Measurements from ENCODE around the gene P2RX2. TPM values are rescaled to one million over a fixed set of nuclear protein-coding genes. Genes with fewer than 3 reads are reported as not detected.

The P2RX2 gene
- total and polyA plus RNA-seq, 8 donors: 0.19 to 0.78 TPM; not detected in 6

DNA sequence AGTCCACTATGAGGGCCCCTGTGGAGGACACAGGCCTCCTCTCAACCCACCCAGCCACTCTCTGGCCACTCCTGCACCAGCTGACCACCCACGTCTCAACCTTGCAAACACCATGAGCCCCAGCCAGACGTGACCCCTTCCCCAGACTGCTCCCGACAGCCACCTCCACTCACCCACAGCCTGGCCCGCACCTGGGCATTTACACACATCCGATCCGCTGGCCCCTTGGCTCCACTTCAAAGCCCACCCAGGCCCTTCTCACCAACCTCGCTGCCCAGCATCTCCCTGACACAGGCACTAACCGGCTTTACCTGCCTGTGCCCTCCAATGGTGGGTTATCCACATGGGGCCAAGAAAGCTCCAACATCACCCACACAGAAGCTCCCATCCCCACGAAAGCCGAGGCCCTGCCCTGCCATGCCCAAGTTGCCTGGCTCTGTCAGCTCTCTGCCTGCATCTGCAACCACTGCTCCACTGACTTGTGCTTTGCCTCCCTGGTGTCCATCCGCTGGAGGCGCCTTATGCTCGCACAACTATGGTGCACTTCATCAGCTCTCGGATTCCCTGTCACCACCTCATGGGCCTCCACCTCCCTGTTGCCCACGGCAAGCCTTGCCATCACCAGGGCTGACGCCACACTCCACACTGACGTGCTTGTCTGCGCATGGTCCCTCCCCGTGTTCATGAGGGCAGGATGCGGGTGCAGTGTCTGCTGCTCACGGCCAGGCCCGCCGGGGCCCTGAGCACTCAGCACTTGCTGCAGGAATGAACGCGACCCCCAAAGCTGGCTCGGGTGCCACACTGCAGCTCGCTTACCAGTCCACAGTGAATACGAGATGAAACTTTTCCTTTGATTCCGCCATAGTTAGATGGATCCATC lies 16.7 kb downstream of the P2RX2 start:
- H3K4me3 ChIP-seq: no peak overlapping the region
- no peak overlapping the region for H3K27ac ChIP-seq
- TF ChIP-seq POLR2A (IDR thresholded peaks at IDR 0.05) (no peak), EP300 (IDR thresholded peaks at IDR 0.05) (no peak), POLR2AphosphoS5 (IDR thresholded peaks at IDR 0.05) (no peak)
- TF ChIP-seq, protein P1, sequence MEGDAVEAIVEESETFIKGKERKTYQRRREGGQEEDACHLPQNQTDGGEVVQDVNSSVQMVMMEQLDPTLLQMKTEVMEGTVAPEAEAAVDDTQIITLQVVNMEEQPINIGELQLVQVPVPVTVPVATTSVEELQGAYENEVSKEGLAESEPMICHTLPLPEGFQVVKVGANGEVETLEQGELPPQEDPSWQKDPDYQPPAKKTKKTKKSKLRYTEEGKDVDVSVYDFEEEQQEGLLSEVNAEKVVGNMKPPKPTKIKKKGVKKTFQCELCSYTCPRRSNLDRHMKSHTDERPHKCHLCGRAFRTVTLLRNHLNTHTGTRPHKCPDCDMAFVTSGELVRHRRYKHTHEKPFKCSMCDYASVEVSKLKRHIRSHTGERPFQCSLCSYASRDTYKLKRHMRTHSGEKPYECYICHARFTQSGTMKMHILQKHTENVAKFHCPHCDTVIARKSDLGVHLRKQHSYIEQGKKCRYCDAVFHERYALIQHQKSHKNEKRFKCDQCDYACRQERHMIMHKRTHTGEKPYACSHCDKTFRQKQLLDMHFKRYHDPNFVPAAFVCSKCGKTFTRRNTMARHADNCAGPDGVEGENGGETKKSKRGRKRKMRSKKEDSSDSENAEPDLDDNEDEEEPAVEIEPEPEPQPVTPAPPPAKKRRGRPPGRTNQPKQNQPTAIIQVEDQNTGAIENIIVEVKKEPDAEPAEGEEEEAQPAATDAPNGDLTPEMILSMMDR (IDR thresholded peaks at IDR 0.05): no peak
- no peaks in the 10 kb centered on the region for H3K9me3 ChIP-seq
- no peaks in the 10 kb centered on the region for H3K4me1 ChIP-seq
- intact Hi-C loops (cut with DNase I; ENCODE audit: low total_unique reads): no loop called here
- H3K27me3 ChIP-seq: no peaks in the 10 kb centered on the region
- peaks cover 60 to 100% (median 98%) of the 10 kb centered on the region in 4 donors for H3K36me3 ChIP-seq
- 90 to 97% (median 94%) methylated on average over 28 to 29 of the region's 29 CpGs for WGBS, 5 donors
- DNase-seq: no peak

DNA sequence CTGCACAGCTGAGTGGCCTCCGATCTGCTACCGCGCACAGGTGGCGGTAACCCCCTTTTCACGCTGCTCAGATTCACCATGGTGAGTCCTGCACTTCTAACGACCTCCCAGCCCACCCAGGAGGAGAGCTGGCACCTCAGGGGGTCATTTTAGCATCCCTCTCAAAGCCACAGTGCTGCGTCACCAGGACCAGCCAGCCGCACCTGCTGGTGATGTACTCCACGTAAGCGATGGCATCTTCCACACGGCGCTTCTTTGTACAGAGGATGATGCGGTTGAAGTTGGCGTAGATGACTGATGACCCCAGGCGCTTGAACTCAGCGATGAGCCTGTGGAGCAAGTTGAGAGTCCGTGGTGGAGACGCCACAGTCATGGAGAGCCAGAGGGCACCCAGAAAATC lies 19.2 kb downstream of the P2RX2 start:
- no peaks in the 10 kb centered on the region for H3K4me1 ChIP-seq

DNA sequence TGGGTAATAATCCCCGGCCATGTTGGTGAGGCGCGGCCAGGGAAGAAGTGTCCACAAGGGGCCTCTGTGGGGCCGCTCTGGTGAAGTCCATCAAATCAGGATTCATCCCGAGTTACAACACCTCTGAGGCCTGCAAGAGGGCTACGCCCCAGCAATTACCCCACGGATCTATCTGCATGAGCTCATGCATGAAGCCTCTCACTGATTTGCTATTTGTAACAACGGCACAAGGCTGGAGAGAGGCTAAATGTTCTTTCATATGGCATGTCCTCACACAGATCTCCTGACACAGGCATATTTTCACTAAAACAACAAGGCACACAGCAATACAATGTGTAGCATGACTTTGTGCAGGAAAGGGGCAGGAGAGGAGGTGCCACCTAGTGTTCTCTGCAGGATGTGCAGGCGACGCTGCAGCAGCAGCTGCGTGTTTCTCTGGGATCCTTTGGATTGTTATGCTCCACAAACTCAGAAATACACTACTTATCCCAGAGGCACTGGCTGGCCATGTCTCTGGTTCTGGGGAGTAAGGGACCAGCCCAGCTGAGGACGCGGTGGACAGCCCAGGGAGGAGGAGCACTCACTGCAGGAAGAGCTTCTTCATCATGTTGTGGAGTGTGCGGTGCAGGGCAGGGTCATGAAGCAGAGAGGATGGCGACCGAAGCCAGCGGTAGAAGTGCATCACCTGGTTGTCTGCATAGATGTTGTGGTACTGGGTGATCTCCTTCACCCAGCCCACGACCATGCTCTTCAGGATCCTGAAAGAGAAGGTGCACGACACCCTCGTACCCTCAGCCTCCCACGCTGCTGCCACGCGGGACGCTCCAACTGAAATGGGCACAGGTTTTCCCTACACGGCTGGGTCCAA lies 20.2 kb downstream of the P2RX2 start:
- TF ChIP-seq, protein P1 (IDR thresholded peaks at IDR 0.05): peak in 4 of 7 experiments; percentile 39 to 58 (median 48)
- TF ChIP-seq POLR2AphosphoS5 (IDR thresholded peaks at IDR 0.05): no peak
- TF ChIP-seq POLR2A (IDR thresholded peaks at IDR 0.05): no peak
- intact Hi-C loops (cut with DNase I; ENCODE audit: low total_unique reads): no loop called here
- no peak overlapping the region for H3K27ac ChIP-seq
- no peaks in the 10 kb centered on the region for H3K27me3 ChIP-seq
- H3K36me3 ChIP-seq: peaks cover 63 to 100% (median 97%) of the 10 kb centered on the region in 4 donors
- H3K4me3 ChIP-seq: no peak overlapping the region
- peak in 1 of 2 donors; percentile 72 for DNase-seq
- 74 to 80% (median 79%) methylated on average over 22 to 25 of the region's 25 CpGs for WGBS, 5 donors
- no peaks in the 10 kb centered on the region for H3K4me1 ChIP-seq
- no peaks in the 10 kb centered on the region for H3K9me3 ChIP-seq

More for the DNA sequence above, 19.2 kb downstream of the P2RX2 start:
- TF ChIP-seq EP300 (IDR thresholded peaks at IDR 0.05): no peak
- TF ChIP-seq POLR2A (IDR thresholded peaks at IDR 0.05): no peak
- TF ChIP-seq, protein P1 (IDR thresholded peaks at IDR 0.05): no peak
- no peak for TF ChIP-seq POLR2AphosphoS5 (IDR thresholded peaks at IDR 0.05)
- no peak overlapping the region for H3K27ac ChIP-seq
- H3K9me3 ChIP-seq: no peaks in the 10 kb centered on the region
- WGBS, 5 donors: 85 to 94% (median 92%) methylated on average over 18 of the region's 18 CpGs
- intact Hi-C loops (cut with DNase I; ENCODE audit: low total_unique reads): no loop called here
- H3K27me3 ChIP-seq: no peaks in the 10 kb centered on the region
- H3K4me3 ChIP-seq: no peak overlapping the region
- peaks cover 55 to 100% (median 97%) of the 10 kb centered on the region in 4 donors for H3K36me3 ChIP-seq
- DNase-seq: no peak

DNA sequence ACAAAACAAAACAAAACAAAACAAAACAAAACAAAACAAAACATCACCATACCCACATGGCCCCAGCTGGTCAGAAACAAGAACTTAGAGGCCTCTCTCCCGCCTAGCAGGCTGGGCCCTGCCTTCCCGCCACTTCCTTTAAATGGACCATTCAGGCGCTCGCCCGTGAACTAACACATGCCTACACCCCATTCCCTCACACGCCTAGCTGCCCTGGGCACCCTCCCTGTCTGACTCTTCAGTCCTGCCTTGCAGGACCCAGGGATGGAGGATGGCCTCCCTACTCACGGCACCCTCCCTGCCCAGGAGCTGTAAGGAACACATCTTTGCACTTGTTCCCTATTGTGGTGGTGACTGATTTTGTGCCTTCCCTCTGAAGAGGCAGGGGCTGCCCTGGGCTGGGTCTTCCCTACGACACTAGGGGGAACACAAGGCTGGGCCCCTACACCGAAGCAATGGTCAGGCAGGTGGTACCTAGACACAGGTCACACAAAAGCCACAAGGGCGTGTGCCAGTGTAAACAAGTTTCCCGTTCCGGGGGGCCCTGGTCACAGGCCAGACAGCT lies 21.5 kb downstream of the P2RX2 start:
- DNase-seq: no peak
- 69 to 84% (median 75%) methylated on average over 12 of the region's 12 CpGs for WGBS, 5 donors
- intact Hi-C loops (cut with DNase I; ENCODE audit: low total_unique reads): no loop called here
- Histone ChIP-seq H3K4me1 (no peaks in the 10 kb centered on the region), H3K27me3 (no peaks in the 10 kb centered on the region), H3K36me3 (peaks cover 55 to 95% (median 90%) of the 10 kb centered on the region in 4 donors), H3K4me3 (no peak overlapping the region), H3K9me3 (no peaks in the 10 kb centered on the region), H3K27ac (no peak overlapping the region)
- no peak for TF ChIP-seq EP300 (IDR thresholded peaks at IDR 0.05)
- no peak for TF ChIP-seq POLR2A (IDR thresholded peaks at IDR 0.05)
